Keratinocyte (primary cell): ENCODE measurements around the gene OLFM2. TPM values are rescaled to one million over a fixed set of nuclear protein-coding genes. Genes with fewer than 3 reads are reported as not detected.

Experiments
- DNase-seq: peaks from one replicate; pipeline ENCODE4 v3.0.0-alpha.2; 2011; ENCODE audit warnings: low read depth, missing footprints, low spot score
- FAIRE-seq: peaks from 2 replicates; lab custom pipeline; 2011; peaks lifted over from hg19 to GRCh38; lab: Jason Lieb, UNC
- H2AFZ ChIP-seq: 2 replicates; pipeline ENCODE4 v1.6.0; 2012; ENCODE audit warnings: low read length, control low read depth, inconsistent platforms; ENCODE audit not compliant: control insufficient read depth
- H3K27ac ChIP-seq: 2 replicates; pipeline ENCODE4 v1.5.1; 2011; ENCODE audit warnings: low read length; ENCODE audit not compliant: control insufficient read depth, insufficient read depth
- H3K27me3 ChIP-seq: 3 replicates; pipeline ENCODE4 v1.6.0; 2011; ENCODE audit warnings: low read length; ENCODE audit not compliant: control insufficient read depth, insufficient read depth; ENCODE audit errors: extremely low read depth
- H3K36me3 ChIP-seq, 2 experiments: 2 replicates in 1 of 2; 3 replicates in 1 of 2; pipeline ENCODE4 v1.5.1; 2011; ENCODE audit warnings: low read length in 2 of 2, mild to moderate bottlenecking in 1 of 2; ENCODE audit not compliant: control insufficient read depth in 2 of 2, insufficient read depth in 2 of 2; ENCODE audit errors: extremely low read depth in 1 of 2
- H3K4me1 ChIP-seq: 3 replicates; pipeline ENCODE4 v1.5.1; 2011; ENCODE audit warnings: low read length; ENCODE audit not compliant: control insufficient read depth, insufficient read depth; ENCODE audit errors: extremely low read depth
- H3K4me2 ChIP-seq: 3 replicates; pipeline ENCODE4 v1.6.0; 2011; ENCODE audit warnings: low read depth, low read length; ENCODE audit not compliant: control insufficient read depth, insufficient read depth; ENCODE audit errors: extremely low read depth
- H3K4me3 ChIP-seq, 3 experiments: fragments of 200-600 bp in 1 of 3; sonication (generic) in 1 of 3; 2 replicates in 2 of 3; 3 replicates in 1 of 3; pipeline ENCODE4 v1.5.1; 2011 to 2016; ENCODE audit warnings: low read length in 3 of 3, mild to moderate bottlenecking in 3 of 3, control low read depth in 2 of 3, inconsistent platforms in 1 of 3, low read depth in 1 of 3, mixed read lengths in 1 of 3, mixed run types in 1 of 3, moderate library complexity in 1 of 3; ENCODE audit not compliant: control insufficient read depth in 2 of 3, insufficient read depth in 2 of 3; ENCODE audit errors: extremely low read depth in 1 of 3
- H3K79me2 ChIP-seq: 2 replicates; pipeline ENCODE4 v1.6.0; 2012; ENCODE audit warnings: low read length; ENCODE audit not compliant: control insufficient read depth, insufficient read depth
- H3K9ac ChIP-seq: 3 replicates; pipeline ENCODE4 v1.6.0; 2011; ENCODE audit warnings: low read length; ENCODE audit not compliant: control insufficient read depth, insufficient read depth; ENCODE audit errors: extremely low read depth
- H3K9me1 ChIP-seq: 3 replicates; pipeline ENCODE4 v1.6.0; 2011; ENCODE audit warnings: low read length; ENCODE audit not compliant: control insufficient read depth, insufficient read depth; ENCODE audit errors: extremely low read depth
- H3K9me3 ChIP-seq: 2 replicates; pipeline ENCODE4 v1.5.1; 2012; ENCODE audit warnings: low read depth, low read length; ENCODE audit not compliant: control insufficient read depth
- H4K20me1 ChIP-seq: 3 replicates; pipeline ENCODE4 v1.6.0; 2011; ENCODE audit warnings: low read length; ENCODE audit not compliant: control insufficient read depth, insufficient read depth; ENCODE audit errors: extremely low read depth
- CTCF ChIP-seq, 3 experiments: IDR thresholded peaks in 1 of 3; conservative IDR thresholded peaks in 1 of 3; optimal IDR thresholded peaks in 1 of 3; 2 replicates in 2 of 3; 3 replicates in 1 of 3; pipeline versions ENCODE3 to v1.5.1; 2011; ENCODE audit warnings: low read length in 3 of 3, mild to moderate bottlenecking in 3 of 3, moderate library complexity in 2 of 3, control low read depth in 1 of 3, inconsistent platforms in 1 of 3; ENCODE audit not compliant: insufficient read depth in 2 of 3; ENCODE audit errors: extremely low read depth in 1 of 3
- EZH2 ChIP-seq: IDR thresholded peaks from one replicate; pipeline ENCODE4 v1.6.1; 2012; ENCODE audit warnings: inconsistent platforms, mild to moderate bottlenecking, low read length, moderate library complexity
- dilution Hi-C: fragments of 300-500 bp; cut with MboI; formaldehyde crosslinking; loops from one replicate; pipeline ENCODE4 v1.7.0; 2020; ENCODE audit warnings: low sequenced_read_pairs; ENCODE audit not compliant: extremely low pct_ligation_motif_present
- polyA plus RNA-seq, 5 experiments: library from polyadenylated mRNA; depleted of rRNA in 3 of 5; stranded (reverse) in 3 of 5; stranded (forward) in 1 of 5; unstranded in 1 of 5; fragments of >200 nt; gene quantifications; 1 replicate in 1 of 5; 2 replicates in 3 of 5; 3 replicates in 1 of 5; pipeline versions ENCODE4 v1.2.1 to v1.2.3, GENCODE V29; 2011 to 2012; ENCODE audit warnings: missing spikeins in 2 of 5, low read depth in 1 of 5, low replicate concordance in 1 of 5

The OLFM2 gene
- polyA plus RNA-seq, 1 donor (not counting 4 experiments of a cell fraction or from before 2014, with no cell fraction given), result 5.3 TPM

- Histone ChIP-seq H3K27me3 (no peaks in the 10 kb centered on the region), H4K20me1 (no peaks in the 10 kb centered on the region), H3K4me3 (no peak overlapping the region), H3K9me3 (no peaks in the 10 kb centered on the region), H3K27ac (no peak overlapping the region), H3K9me1 (no peaks in the 10 kb centered on the region), H3K9ac (no peak overlapping the region), H3K36me3 (no peaks in the 10 kb centered on the region), H3K79me2 (no peaks in the 10 kb centered on the region), H2AFZ (no peak overlapping the region), H3K4me2 (no peak overlapping the region), H3K4me1 (peaks cover 4% of the 10 kb centered on the region)
- TF ChIP-seq EZH2 (no peak), CTCF (optimal IDR thresholded peaks at IDR 0.05 in 1 of 3, IDR thresholded peaks at IDR 0.05 in 1 of 3, conservative IDR thresholded peaks at IDR 0.05 in 1 of 3; ENCODE audit: extremely low read depth in 1 of 3, insufficient read depth in 2 of 3, low read length in 3 of 3) (no peak)
- DNase-seq (no peak), FAIRE-seq (no peak)
- dilution Hi-C loops, result no loop called here
These were observed 63.6 kb downstream of the OLFM2 start for GRCh38 chr19:9872618-9873242.

GRCh38 chr19:9871626-9872338 is 64.5 kb downstream of the OLFM2 start:
- no peak for DNase-seq
- dilution Hi-C loops, result no loop called here
- no peak for TF ChIP-seq EZH2
- no peak for TF ChIP-seq CTCF (optimal IDR thresholded peaks at IDR 0.05 in 1 of 3, IDR thresholded peaks at IDR 0.05 in 1 of 3, conservative IDR thresholded peaks at IDR 0.05 in 1 of 3; ENCODE audit: extremely low read depth in 1 of 3, insufficient read depth in 2 of 3, low read length in 3 of 3)

More at GRCh38 chr19:9871626-9872338, 64.5 kb downstream of the OLFM2 start:
- Histone ChIP-seq H3K9ac (no peak overlapping the region), H3K4me1 (no peaks in the 10 kb centered on the region), H3K27ac (no peak overlapping the region), H3K4me3 (no peak overlapping the region), H3K36me3 (no peaks in the 10 kb centered on the region), H3K79me2 (no peaks in the 10 kb centered on the region), H2AFZ (no peak overlapping the region), H3K27me3 (no peaks in the 10 kb centered on the region), H3K4me2 (no peak overlapping the region), H3K9me3 (no peaks in the 10 kb centered on the region), H4K20me1 (no peaks in the 10 kb centered on the region), H3K9me1 (no peaks in the 10 kb centered on the region)
- no peak for FAIRE-seq
